ENCODE measurements around the gene INPP5F. TPM values are rescaled to one million over a fixed set of nuclear protein-coding genes. Genes with fewer than 3 reads are reported as not detected.

The INPP5F gene
- total and polyA plus RNA-seq, 2 donors (not counting 1 experiment from before 2014, with no cell fraction given) = 15.0 to 23.3 TPM

- peaks cover 48% of the 10 kb centered on the region for H3K79me2 ChIP-seq (ENCODE audit: control insufficient read depth, insufficient read depth, low read length)
- peak within 1 kb of the TSS; percentile 76 for H3K9ac ChIP-seq (ENCODE audit: insufficient read depth, low read length)
- no peak for DNase-seq (ENCODE audit: low read depth in 2 of 2)
- no peaks in the 10 kb centered on the region for H4K20me1 ChIP-seq (ENCODE audit: control insufficient read depth, extremely low read depth, insufficient read depth, low read length)
- no peaks in the 10 kb centered on the region for H3K9me3 ChIP-seq (ENCODE audit: control insufficient read depth, insufficient read depth, low read depth, low read length)
- peak within 1 kb of the TSS; percentile 93 for H3K4me2 ChIP-seq (ENCODE audit: extremely low read depth, insufficient read depth, low read length)
- peak within 1 kb of the TSS; percentile 95 for H2AFZ ChIP-seq (ENCODE audit: low read length)
- H3K27ac ChIP-seq (ENCODE audit: insufficient read depth, low read length) = peak within 1 kb of the TSS; percentile 77
- peak within 1 kb of the TSS; percentile 70 to 90 (median 82) for H3K4me3 ChIP-seq (replicated peaks in 1 of 4; ENCODE audit: control extremely low read depth in 1 of 4, insufficient read depth in 1 of 4, low read depth in 3 of 4, low read length in 4 of 4)
- no peaks in the 10 kb centered on the region for H3K27me3 ChIP-seq (ENCODE audit: control insufficient read depth, insufficient read depth, low read length)
- no peaks in the 10 kb centered on the region for H3K36me3 ChIP-seq (ENCODE audit: control insufficient read depth, insufficient read depth, low read length)
- peaks cover 2% of the 10 kb centered on the region for H3K4me1 ChIP-seq (ENCODE audit: control insufficient read depth, extremely low read depth, insufficient read depth, low read length)
- TF ChIP-seq EZH2 (IDR thresholded peaks at IDR 0.05; ENCODE audit: low read length, missing control alignments) (no peak), CTCF (conservative IDR thresholded peaks at IDR 0.05 in 1 of 2, IDR thresholded peaks at IDR 0.05 in 1 of 2; ENCODE audit: low read depth in 1 of 2, low read length in 2 of 2) (no peak)
These were observed 146.7 kb downstream of the INPP5F start, which contains the start of gene MCMBP for GRCh38 chr10:119872610-119872859. MCMBP (minus strand) TSS chr10:119872843; CDS start chr10:119872584, 259 bp downstream.

- peak overlapping the region; percentile 69 to 88 (median 74) for H3K4me3 ChIP-seq (replicated peaks in 1 of 4; ENCODE audit: control extremely low read depth in 1 of 4, insufficient read depth in 1 of 4, low read depth in 3 of 4, low read length in 4 of 4)
- H3K4me1 ChIP-seq (ENCODE audit: control insufficient read depth, extremely low read depth, insufficient read depth, low read length) = peaks cover 2% of the 10 kb centered on the region
- DNase-seq (ENCODE audit: low read depth in 2 of 2) = peak; percentile 80 to 83
- peak overlapping the region; percentile 95 for H2AFZ ChIP-seq (ENCODE audit: low read length)
- no peaks in the 10 kb centered on the region for H3K27me3 ChIP-seq (ENCODE audit: control insufficient read depth, insufficient read depth, low read length)
- H3K9ac ChIP-seq (ENCODE audit: insufficient read depth, low read length) = peak overlapping the region; percentile 76
- peaks cover 43% of the 10 kb centered on the region for H3K79me2 ChIP-seq (ENCODE audit: control insufficient read depth, insufficient read depth, low read length)
- H3K9me3 ChIP-seq (ENCODE audit: control insufficient read depth, insufficient read depth, low read depth, low read length) = no peaks in the 10 kb centered on the region
- TF ChIP-seq CTCF (conservative IDR thresholded peaks at IDR 0.05 in 1 of 2, IDR thresholded peaks at IDR 0.05 in 1 of 2; ENCODE audit: low read depth in 1 of 2, low read length in 2 of 2) = no peak
- no peak for TF ChIP-seq EZH2 (IDR thresholded peaks at IDR 0.05; ENCODE audit: low read length, missing control alignments)
- peak overlapping the region; percentile 93 for H3K4me2 ChIP-seq (ENCODE audit: extremely low read depth, insufficient read depth, low read length)
- H3K27ac ChIP-seq (ENCODE audit: insufficient read depth, low read length) = peak overlapping the region; percentile 77
- H3K36me3 ChIP-seq (ENCODE audit: control insufficient read depth, insufficient read depth, low read length) = no peaks in the 10 kb centered on the region
- H4K20me1 ChIP-seq (ENCODE audit: control insufficient read depth, extremely low read depth, insufficient read depth, low read length) = no peaks in the 10 kb centered on the region
These were observed 147.2 kb downstream of the INPP5F start for GRCh38 chr10:119872860-119873681.

- no peaks in the 10 kb centered on the region for H4K20me1 ChIP-seq (ENCODE audit: control insufficient read depth, extremely low read depth, insufficient read depth, low read length)
These were observed 152.7 kb downstream of the INPP5F start for GRCh38 chr10:119878524-119878923.

More at GRCh38 chr10:119878524-119878923, 152.7 kb downstream of the INPP5F start:
- Histone ChIP-seq H3K9me3 (ENCODE audit: control insufficient read depth, insufficient read depth, low read depth, low read length) (no peaks in the 10 kb centered on the region), H3K79me2 (ENCODE audit: control insufficient read depth, insufficient read depth, low read length) (no peaks in the 10 kb centered on the region), H2AFZ (ENCODE audit: low read length) (no peak overlapping the region), H3K27me3 (ENCODE audit: control insufficient read depth, insufficient read depth, low read length) (no peaks in the 10 kb centered on the region), H3K9ac (ENCODE audit: insufficient read depth, low read length) (no peak overlapping the region), H3K27ac (ENCODE audit: insufficient read depth, low read length) (no peak overlapping the region), H3K4me2 (ENCODE audit: extremely low read depth, insufficient read depth, low read length) (no peak overlapping the region), H3K36me3 (ENCODE audit: control insufficient read depth, insufficient read depth, low read length) (no peaks in the 10 kb centered on the region), H3K4me3 (replicated peaks in 1 of 4; ENCODE audit: control extremely low read depth in 1 of 4, insufficient read depth in 1 of 4, low read depth in 3 of 4, low read length in 4 of 4) (no peak overlapping the region), H3K4me1 (ENCODE audit: control insufficient read depth, extremely low read depth, insufficient read depth, low read length) (no peaks in the 10 kb centered on the region)
- DNase-seq (ENCODE audit: low read depth in 2 of 2) = no peak
- TF ChIP-seq EZH2 (IDR thresholded peaks at IDR 0.05; ENCODE audit: low read length, missing control alignments) (no peak), CTCF (conservative IDR thresholded peaks at IDR 0.05 in 1 of 2, IDR thresholded peaks at IDR 0.05 in 1 of 2; ENCODE audit: low read depth in 1 of 2, low read length in 2 of 2) (no peak)

Other genes starting within 250 kb of the INPP5F start
- 50.9 and 67.8 TPM in 2 replicates for gene RGS10, start 183.3 kb upstream of the INPP5F start, total RNA-seq
- gene RGS10, start 183.3 kb upstream of the INPP5F start, polyA plus RNA-seq = 89.4 and 103 TPM in 2 replicates
- 27.5 and 38.5 TPM in 2 replicates for gene TIAL1, start 129.1 kb upstream of the INPP5F start, total RNA-seq
- gene TIAL1, start 129.1 kb upstream of the INPP5F start, polyA plus RNA-seq = 102 and 116 TPM in 2 replicates
- gene BAG3, start 74.7 kb upstream of the INPP5F start, total RNA-seq = 5.1 and 8.4 TPM in 2 replicates
- 20.0 and 20.9 TPM in 2 replicates for gene BAG3, start 74.7 kb upstream of the INPP5F start, polyA plus RNA-seq
- gene MCMBP, start 146.8 kb downstream of the INPP5F start, total RNA-seq = 40.6 and 48.0 TPM in 2 replicates
- 63.4 and 64.6 TPM in 2 replicates for gene MCMBP, start 146.8 kb downstream of the INPP5F start, polyA plus RNA-seq
- 16.3 and 21.3 TPM in 2 replicates for gene SEC23IP, start 166.7 kb downstream of the INPP5F start, total RNA-seq
- gene SEC23IP, start 166.7 kb downstream of the INPP5F start, polyA plus RNA-seq = 47.1 and 51.6 TPM in 2 replicates